GM19452 (cell line): ENCODE measurements around the gene ZMYND11.

ENCODE experiments used
- ATAC-seq: cut with Tn5 transposase; IDR thresholded peaks from one replicate; pipeline ENCODE4 v1.9.1; 2021; ENCODE audit not compliant: unreplicated experiment

Gene ZMYND11

DNA sequence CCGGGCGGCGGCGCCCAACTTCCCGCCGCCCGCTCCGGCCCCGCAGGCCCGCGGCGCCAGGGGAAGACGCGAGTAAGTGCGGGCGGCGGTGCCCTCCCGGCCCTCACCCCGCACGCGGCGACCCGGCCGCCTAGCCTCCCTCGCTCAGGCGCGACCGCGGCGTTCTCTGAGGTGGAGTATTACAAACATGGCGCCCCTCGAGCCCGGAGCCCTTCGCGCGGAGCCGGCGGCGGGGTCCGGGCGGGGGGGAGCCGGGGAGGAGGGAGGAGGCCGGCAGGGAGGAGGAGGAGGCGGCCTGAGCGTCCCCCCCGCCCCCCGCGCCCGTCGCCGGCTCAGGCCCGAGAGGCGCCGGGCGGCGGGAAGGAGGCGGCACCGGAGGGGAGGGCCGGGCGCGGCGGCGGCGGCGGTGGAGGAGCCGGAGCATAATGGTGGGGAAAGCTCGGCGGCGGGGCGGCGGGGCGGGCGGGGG is at the start of gene ZMYND11:
Gene ZMYND11, plus strand, starts transcription at position 324 of the 469 bp plus-strand sequence. CDS start 44,558 bp downstream, outside the sequence.
- peak; percentile 46 for ATAC-seq

GRCh38 chr10:86031-86430 is 49.2 kb upstream of the ZMYND11 start:
- ATAC-seq, result no peak

GRCh38 chr10:87177-88080 is 47.8 kb upstream of the ZMYND11 start:
- no peak for ATAC-seq

- ATAC-seq, result no peak
These were observed 47.0 kb upstream of the ZMYND11 start for GRCh38 chr10:88253-88652.

DNA sequence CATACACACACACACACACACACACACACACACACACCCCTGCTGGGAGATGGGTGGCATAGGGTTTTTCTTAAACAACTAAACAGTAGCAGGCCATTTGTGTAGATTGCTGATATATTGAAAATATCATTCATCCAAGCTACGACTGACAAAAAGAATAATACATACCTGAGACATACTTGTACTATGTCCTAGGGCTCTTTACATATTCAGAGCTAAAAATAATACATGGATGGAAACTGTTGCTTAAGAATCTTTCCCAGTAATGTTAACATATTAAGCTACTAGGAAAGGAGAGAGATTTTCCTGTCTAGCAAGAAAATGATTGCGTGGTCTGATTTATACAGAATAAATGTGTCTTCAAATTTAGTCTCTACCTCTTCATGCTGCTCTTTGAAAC is 46.0 kb upstream of the ZMYND11 start:
- ATAC-seq, result no peak

GRCh38 chr10:90161-90560 is 45.1 kb upstream of the ZMYND11 start:
- ATAC-seq, result no peak

- ATAC-seq, result no peak
These were observed 43.9 kb upstream of the ZMYND11 start for GRCh38 chr10:91313-91712.

GRCh38 chr10:92153-92552 is 43.1 kb upstream of the ZMYND11 start:
- ATAC-seq, result no peak

- no peak for ATAC-seq
These were observed 42.4 kb upstream of the ZMYND11 start for GRCh38 chr10:92846-93245.

GRCh38 chr10:94613-95012 is 40.6 kb upstream of the ZMYND11 start:
- no peak for ATAC-seq

GRCh38 chr10:95356-96115 is 39.7 kb upstream of the ZMYND11 start:
- no peak for ATAC-seq

DNA sequence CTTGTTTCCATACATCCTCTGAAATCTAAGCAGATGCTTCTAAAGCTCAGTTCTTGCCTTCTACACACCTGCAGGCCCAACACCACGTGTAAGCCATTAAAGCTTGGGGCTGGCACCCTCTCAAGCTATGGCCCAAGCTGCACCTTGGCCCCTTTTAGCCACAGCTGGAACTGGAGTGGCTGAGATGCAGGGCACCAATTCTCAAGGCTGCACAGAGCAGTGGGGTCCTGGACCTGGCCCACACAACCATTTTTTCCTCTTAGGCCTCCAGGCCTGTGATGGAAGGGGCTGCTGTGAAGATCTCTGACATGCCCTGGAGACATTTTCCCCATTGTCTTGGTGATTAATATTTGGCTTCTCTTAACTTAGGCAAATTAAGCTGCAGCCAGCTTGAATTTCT is 38.8 kb upstream of the ZMYND11 start:
- ATAC-seq, result no peak

DNA sequence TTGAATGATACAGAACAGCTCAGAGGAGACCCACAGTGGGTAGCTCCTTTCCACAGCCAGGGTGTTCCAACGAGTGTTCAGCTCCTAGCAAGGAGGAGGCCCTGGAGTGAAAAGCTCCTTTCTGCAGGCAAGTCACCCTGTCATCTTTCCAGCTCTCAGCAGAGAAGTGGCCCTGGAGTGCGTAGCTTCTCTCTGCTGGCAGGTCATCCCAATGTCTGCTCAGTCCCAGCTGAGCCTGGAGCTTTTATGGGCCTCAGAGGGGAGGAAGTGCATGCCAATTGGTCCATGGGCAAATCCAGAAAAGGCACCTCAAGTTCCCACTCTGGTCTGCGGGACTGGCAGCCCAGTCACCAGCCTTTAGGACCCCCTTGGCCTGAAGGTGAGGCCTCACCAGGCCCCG is 30.8 kb upstream of the ZMYND11 start:
- no peak for ATAC-seq

DNA sequence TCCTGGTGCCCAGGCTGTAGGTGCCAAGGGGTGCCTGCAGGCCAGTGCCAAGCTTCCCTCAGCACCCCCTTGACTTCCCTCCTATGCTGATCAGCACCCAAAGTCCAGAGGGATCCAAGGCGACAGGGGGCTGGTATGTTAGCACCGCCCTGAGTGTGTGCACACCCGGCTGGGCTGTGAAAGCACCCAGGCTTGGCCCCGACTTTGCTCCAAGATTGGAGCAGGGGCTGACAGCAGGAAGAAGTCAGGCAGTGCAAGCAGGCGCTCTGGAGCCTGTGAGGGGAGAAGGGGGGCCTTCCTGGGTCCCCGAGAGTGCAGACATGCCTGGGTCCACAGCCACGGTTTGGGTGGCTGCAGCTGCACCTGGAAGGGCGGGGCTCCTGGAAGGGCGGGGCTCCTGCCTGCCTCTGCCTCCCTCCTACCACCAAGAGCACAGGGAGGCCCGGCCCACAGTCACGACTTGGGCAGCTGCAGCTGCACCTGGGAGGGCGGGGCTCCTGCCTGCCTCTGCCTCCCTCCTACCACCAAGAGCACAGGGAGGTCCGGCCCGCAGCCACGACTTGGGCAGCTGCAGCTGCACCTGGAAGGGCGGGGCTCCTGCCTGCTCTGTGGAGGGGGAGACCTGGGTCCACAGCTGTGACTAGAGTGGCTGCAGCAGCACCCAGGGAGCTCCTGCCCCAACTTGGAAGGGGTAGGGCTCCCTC is 30.2 kb upstream of the ZMYND11 start:
- no peak for ATAC-seq

DNA sequence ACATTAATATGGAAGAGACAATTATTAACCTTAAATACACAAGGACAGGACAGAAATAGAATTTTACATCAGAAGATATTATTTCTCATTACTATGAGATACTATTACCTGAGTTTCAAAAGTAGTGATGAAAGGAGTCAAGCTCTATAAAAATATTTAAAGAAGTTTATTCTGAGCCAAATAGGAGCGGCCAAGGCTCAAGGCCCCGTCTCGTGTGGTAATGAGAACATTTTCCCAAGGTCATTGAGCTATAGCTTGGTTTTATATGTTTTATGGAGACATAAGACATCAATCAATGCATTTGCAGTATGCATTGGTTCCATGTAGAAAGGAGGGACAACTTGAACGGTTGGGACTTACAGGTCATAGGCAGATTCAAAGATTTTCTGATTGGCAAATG is 29.4 kb upstream of the ZMYND11 start:
- no peak for ATAC-seq

- ATAC-seq, result no peak
These were observed 28.5 kb upstream of the ZMYND11 start for GRCh38 chr10:106740-107139.

GRCh38 chr10:112246-112645 is 23.0 kb upstream of the ZMYND11 start:
- no peak for ATAC-seq

DNA sequence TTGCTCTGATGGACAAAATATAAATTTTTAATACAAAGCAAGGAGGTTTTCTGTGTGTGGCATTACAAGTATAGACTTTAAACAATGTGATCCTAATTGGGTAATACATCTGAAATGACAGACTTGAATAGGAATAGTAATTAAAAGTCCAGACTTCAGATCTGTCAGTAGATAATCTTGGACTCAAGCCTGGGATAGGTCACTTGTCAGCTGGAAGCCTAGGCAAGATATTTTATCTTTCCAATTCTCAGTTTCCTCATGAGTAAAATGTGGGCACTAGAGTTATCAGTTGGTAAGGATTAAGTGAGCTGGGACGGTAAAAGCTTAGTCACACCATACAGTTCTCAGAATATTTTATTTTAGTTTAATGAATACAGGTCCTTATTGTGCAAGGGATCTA is 10.4 kb upstream of the ZMYND11 start:
- ATAC-seq, result no peak

- peak; percentile 85 for ATAC-seq
These were observed 7.4 kb upstream of the ZMYND11 start for GRCh38 chr10:127612-128432.

GRCh38 chr10:129810-130209 is 5.4 kb upstream of the ZMYND11 start:
- no peak for ATAC-seq
